ENCODE measurements around the gene BMP3.
A peak's percentile ranks its signal among the peaks of the same experiment; 100 is the strongest.

Gene BMP3, protein sequence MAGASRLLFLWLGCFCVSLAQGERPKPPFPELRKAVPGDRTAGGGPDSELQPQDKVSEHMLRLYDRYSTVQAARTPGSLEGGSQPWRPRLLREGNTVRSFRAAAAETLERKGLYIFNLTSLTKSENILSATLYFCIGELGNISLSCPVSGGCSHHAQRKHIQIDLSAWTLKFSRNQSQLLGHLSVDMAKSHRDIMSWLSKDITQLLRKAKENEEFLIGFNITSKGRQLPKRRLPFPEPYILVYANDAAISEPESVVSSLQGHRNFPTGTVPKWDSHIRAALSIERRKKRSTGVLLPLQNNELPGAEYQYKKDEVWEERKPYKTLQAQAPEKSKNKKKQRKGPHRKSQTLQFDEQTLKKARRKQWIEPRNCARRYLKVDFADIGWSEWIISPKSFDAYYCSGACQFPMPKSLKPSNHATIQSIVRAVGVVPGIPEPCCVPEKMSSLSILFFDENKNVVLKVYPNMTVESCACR

DNA sequence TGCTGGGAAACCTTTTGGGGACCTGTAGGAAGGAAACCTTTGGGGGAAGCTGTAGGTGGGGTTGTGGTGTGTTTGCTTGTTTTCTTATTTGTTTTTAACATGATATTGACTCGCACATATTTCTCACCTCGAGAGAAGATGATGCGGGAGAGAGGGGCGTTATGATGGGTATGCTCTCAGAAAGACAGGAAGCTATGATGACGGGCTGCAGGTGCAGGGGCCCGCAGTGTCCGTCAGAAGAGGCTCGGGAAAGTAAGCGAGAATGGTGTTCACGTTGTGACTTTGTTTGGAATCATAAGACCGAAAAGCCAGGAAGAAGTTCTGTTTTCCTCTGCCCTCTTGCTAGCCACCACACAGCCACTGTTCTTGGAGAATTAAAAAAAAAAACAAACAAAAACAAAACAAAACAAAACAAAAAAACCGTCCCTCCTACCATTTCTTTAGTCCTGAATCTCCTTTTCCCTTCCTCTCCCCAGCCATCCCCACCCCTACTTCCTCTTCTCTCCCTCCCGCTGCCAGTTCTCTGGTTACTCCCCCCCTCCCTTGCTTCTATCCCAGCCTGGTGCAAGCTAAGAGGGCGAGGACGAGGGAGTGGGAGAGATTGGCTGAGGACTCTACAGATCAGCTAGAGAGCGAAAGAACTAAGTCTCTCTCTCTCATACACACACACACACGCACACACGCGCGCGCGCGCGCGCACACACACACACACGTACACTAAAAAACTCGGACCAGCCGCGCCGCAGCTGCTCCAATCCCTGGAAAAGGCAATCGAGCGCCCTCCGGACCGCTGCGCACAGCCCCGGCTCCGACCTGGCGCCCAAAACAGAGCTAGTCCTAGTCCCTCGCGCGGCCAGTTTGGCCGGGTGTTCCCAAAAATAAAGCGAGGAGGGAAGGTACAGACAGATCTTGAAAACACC, at the start of gene BMP3:
TSS of gene BMP3 (plus strand) at position 648 of the 920 bp plus-strand sequence. CDS start 577 bp downstream, outside the sequence.
- TF ChIP-seq, protein P1, sequence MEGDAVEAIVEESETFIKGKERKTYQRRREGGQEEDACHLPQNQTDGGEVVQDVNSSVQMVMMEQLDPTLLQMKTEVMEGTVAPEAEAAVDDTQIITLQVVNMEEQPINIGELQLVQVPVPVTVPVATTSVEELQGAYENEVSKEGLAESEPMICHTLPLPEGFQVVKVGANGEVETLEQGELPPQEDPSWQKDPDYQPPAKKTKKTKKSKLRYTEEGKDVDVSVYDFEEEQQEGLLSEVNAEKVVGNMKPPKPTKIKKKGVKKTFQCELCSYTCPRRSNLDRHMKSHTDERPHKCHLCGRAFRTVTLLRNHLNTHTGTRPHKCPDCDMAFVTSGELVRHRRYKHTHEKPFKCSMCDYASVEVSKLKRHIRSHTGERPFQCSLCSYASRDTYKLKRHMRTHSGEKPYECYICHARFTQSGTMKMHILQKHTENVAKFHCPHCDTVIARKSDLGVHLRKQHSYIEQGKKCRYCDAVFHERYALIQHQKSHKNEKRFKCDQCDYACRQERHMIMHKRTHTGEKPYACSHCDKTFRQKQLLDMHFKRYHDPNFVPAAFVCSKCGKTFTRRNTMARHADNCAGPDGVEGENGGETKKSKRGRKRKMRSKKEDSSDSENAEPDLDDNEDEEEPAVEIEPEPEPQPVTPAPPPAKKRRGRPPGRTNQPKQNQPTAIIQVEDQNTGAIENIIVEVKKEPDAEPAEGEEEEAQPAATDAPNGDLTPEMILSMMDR (IDR thresholded peaks at IDR 0.05), result no peak

DNA sequence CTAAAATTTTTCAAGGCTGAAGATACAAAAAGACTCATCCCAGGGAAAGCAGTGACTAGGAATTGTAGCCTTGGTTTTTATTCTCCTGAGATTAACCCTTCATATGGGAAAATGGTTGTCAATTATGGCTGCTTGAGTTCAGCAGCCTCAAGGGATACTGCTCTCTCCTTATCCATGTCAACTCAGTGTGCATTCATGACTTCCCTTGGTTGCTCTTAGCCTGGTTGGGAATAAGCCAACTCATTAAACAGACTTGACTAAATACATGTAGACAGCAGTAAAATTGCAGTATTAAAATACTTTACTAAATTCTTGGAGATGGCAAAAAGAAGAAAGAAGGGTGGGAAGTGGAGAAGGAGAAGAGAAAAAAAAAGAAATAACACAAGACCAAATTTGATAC, 44.5 kb upstream of the BMP3 start:
- TF ChIP-seq, protein P1 (IDR thresholded peaks at IDR 0.05), result no peak

DNA sequence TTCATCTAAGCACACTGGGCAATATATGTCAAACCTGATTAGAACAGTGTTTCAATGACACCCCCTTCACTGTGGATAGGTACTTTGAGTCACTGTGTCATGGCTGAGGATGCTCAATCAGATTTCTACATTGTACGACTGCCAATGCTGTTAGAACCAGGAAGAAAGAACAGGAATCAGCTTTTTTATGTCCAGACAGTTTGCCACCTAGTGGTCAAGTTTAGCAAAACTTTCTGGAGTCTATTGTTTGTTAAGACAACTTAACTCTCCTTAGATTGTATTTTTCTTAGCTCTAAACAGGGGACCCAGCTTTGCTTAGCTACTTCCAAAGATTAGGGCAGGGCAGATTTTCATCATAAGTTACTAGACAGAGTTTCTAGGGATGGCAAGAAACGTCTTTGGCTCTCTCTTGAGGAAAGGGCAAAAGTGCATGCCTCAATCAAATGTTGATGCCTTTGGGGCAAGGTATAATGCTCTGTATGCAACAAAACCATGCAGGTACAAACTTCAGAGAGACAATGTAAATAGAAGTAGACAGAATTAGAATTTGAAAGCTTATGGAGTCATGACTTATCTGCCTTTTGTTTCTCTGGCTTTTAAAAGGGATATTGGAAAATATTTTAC, 40.5 kb upstream of the BMP3 start:
- TF ChIP-seq, protein P1 (IDR thresholded peaks at IDR 0.05), result peak; percentile 70

DNA sequence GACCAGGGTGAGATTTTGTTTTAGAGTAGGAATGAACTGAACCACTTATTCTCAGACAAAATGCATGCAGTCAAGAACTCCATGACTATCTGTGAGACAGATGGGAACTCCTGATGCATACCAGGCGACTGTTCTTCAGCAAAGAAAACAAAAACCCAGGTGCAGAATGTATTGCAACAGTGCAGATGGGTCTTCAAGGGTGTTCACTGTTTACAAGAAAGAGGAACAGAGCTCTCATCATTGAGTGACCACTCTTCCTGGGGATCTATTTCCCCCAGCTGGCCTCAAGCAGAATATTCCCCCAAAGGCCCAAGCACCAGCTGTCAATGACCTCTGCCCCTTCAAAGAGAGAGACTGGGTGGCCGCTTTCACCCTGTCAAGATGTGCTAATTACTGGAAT, 39.7 kb upstream of the BMP3 start:
- TF ChIP-seq, protein P1 (IDR thresholded peaks at IDR 0.05), result no peak

DNA sequence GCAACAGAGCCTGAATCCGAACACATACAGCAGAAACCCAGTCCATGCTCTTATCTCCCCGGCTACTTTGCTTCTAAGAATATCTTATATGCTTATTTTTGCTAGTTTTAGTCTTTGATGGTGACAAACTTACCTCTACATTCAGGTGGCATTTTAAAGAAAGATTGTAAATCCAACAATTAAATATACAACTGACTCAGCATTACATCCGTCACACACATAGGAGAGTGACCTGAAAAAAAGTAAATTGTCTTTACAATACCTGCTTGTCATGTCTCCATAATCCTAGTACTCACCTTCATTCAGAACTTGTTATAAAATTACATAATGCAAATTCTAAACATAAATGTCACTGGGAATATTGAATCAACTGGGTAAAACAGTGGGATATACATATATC, 30.6 kb upstream of the BMP3 start:
- TF ChIP-seq, protein P1 (IDR thresholded peaks at IDR 0.05), result no peak

DNA sequence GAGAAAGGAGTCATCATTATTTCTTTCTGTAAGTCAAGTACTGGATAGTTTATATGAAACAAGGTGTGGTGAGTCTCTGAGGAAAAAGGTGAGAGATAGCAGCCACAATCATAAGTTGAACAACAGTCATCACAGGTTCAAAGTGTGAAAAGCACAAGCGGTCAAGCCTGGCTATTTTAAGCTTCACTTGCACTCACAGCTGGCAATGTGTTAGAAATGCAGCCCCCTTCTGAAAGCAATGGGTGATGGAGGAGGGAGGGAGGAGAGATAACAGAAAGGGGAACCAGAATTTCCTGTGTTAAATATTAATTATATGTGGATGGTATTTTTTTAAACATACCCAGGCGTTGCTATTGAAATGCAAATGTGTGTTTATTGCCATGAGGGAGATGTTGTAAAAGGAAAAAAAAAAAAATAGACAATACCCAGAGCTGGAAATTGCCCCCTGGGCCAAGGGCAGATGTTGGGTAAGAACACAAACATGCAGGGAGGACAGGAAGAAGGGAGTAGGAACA, 26.9 kb upstream of the BMP3 start:
- TF ChIP-seq, protein P1 (IDR thresholded peaks at IDR 0.05), result no peak

DNA sequence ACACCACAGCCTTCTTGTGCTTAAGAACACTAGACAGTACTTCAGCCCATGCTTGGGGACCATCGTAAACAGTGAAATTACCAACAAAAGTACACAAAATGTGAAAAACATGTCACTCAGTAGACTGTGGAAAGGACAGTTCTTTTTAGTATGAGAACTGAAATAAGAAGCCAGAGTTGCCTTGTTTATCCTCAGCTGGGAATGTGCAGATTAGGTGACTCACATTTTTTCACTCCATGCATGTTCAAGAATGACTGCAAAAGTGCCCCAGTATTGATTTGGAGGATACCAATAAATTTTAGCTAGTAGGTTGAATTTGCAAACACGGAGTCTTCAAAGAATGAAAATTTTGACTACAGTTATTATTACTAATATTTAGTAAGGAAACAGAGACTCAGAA, 23.1 kb upstream of the BMP3 start:
- TF ChIP-seq, protein P1 (IDR thresholded peaks at IDR 0.05), result no peak

Measured in LNCAP (cell line).